ENCODE measurements around the gene COL1A1.

DNA sequence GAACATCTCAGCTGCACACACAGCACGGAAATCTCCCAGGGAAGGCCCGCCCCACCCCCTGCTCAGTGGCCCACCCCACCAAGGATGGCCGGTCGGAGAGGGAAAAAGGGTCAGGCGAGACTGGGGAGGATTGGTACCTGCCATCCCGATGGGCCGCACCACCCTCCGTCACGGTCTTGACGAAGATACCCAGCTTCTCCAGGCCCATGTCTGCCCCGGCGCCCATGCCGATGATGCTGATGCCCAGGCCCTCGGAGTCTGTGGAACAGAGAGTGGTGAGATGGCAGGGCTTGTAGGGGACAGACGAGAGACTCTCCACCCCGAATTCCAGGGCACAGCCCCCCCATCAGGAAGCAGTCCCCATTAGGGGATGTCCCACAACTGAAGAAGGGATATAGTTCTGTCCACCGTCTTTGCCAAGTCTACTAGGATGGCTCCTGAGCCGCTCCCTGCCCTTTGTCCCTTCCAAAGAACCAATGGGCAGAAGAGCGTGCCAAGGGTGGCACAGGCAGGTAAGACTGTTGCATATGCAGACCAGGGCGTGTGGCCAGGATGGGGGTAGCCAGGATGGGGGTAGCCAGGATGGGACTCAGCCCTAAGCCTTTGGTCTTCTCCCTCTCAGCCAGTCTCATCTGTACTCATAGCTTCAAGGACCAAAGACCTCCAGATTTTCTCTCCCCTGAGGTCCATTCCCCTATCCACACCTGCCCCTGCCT lies 57.8 kb downstream of the COL1A1 start:
- TF ChIP-seq, protein P1, sequence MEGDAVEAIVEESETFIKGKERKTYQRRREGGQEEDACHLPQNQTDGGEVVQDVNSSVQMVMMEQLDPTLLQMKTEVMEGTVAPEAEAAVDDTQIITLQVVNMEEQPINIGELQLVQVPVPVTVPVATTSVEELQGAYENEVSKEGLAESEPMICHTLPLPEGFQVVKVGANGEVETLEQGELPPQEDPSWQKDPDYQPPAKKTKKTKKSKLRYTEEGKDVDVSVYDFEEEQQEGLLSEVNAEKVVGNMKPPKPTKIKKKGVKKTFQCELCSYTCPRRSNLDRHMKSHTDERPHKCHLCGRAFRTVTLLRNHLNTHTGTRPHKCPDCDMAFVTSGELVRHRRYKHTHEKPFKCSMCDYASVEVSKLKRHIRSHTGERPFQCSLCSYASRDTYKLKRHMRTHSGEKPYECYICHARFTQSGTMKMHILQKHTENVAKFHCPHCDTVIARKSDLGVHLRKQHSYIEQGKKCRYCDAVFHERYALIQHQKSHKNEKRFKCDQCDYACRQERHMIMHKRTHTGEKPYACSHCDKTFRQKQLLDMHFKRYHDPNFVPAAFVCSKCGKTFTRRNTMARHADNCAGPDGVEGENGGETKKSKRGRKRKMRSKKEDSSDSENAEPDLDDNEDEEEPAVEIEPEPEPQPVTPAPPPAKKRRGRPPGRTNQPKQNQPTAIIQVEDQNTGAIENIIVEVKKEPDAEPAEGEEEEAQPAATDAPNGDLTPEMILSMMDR (IDR thresholded peaks at IDR 0.05; ENCODE audit: insufficient read depth, low read depth, low read length): no peak
- no peak for TF ChIP-seq EZH2 (IDR thresholded peaks at IDR 0.05; ENCODE audit: insufficient read depth, low read length)
